ENCODE measurements around the gene GGA1.

DNA sequence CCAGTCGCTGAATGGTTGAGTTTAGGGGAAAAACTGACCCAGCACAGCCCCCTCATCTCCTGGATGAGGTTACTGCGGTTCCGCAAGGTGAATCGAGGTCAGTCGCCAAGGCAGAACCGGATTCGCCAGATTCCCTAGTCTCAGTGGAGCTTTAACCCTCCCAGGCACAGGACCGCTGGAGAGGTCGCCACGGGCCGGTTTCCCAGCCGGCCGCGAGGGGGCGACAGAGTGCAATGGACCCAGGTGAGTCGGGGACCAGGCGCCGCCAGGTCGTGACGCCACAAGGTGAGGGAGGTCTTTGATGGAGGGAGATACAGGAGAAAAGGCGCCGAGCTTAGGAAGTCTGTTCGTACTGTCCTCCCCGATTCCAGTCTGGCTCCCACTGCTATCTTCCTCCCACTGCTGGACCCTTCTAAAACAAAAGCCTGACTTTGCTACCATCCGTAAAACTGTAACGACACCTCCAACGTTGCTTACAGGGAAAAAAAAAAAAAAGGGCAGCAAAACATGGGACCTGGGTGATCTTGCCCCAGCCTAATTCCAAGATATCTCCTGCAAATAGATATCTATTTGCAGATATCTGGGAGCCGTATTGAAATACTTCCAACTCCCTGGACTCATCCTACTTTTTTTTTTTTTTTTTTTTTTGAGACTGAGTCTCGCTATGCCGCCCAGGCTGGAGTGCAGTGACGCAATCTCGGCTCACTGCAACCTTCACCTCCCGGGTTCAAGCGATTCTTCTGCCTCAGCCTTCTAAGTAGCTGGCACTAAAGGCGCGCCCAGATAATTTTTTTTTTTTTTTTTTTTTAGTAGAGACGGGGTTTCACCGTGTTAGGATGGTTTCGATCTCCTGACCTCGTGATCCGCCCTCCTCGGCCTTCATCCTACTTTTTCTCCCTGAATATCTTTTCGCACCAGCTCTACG is 1.4 kb upstream of the GGA1 start:
- TF ChIP-seq EZH2 (IDR thresholded peaks at IDR 0.05; ENCODE audit: borderline replicate concordance, insufficient read depth, low read depth, low read length, poor library complexity, severe bottlenecking) = no peak
- peak; percentile 99 for TF ChIP-seq CTCF (IDR thresholded peaks at IDR 0.05)

All from B cell (primary cell).